IMR-90 (cell line): ENCODE results near the gene PCDHB10. TPM values are rescaled to one million over a fixed set of nuclear protein-coding genes. Genes with fewer than 3 reads are reported as not detected.

ENCODE experiments used
- polyA plus RNA-seq, 3 experiments: library from polyadenylated mRNA; depleted of rRNA; stranded (reverse); fragments of >200 nt; gene quantifications; 2 replicates each; pipeline ENCODE4 v1.2.3, GENCODE V29; 2012; ENCODE audit warnings: low replicate concordance in 1 of 3
- total RNA-seq: library from RNA; depleted of rRNA; stranded (reverse); fragments of >200 nt; gene quantifications from 2 replicates; pipeline ENCODE4 v1.2.3, GENCODE V29; 2012; rRNA removed

The PCDHB10 gene
- total and polyA plus RNA-seq, 2 of the 4 experiments (the other 2 are of a cell fraction) = 0.18 to 0.22 TPM

Other genes with a start within 250 kb of the PCDHB10 start
Only the 30 nearest of the 37 such genes appear.
- gene PCDHB1, start 141.0 kb upstream of the PCDHB10 start, total RNA-seq = not detected in 2 replicates
- not detected in 2 replicates for gene PCDHB1, start 141.0 kb upstream of the PCDHB10 start, polyA plus RNA-seq (2012; rRNA removed)
- gene PCDHB2, start 97.7 kb upstream of the PCDHB10 start, total RNA-seq = 0.36 and 0.56 TPM in 2 replicates
- gene PCDHB2, start 97.7 kb upstream of the PCDHB10 start, polyA plus RNA-seq (2012; rRNA removed) = 0.46 and 0.65 TPM in 2 replicates
- gene PCDHB3, start 91.9 kb upstream of the PCDHB10 start, total RNA-seq = under 0.01 and 0.18 TPM in 2 replicates
- 0.10 and 0.12 TPM in 2 replicates for gene PCDHB3, start 91.9 kb upstream of the PCDHB10 start, polyA plus RNA-seq (2012; rRNA removed)
- under 0.01 TPM in 1 of 2 replicates, not detected in the other for gene PCDHB4, start 70.5 kb upstream of the PCDHB10 start, total RNA-seq
- gene PCDHB4, start 70.5 kb upstream of the PCDHB10 start, polyA plus RNA-seq (2012; rRNA removed) = 0.03 and 0.06 TPM in 2 replicates
- 0.18 and 0.28 TPM in 2 replicates for gene PCDHB5, start 57.1 kb upstream of the PCDHB10 start, total RNA-seq
- 0.32 TPM in 2 replicates for gene PCDHB5, start 57.1 kb upstream of the PCDHB10 start, polyA plus RNA-seq (2012; rRNA removed)
- under 0.01 TPM in 1 of 2 replicates, not detected in the other for gene PCDHB6, start 42.3 kb upstream of the PCDHB10 start, total RNA-seq
- gene PCDHB6, start 42.3 kb upstream of the PCDHB10 start, polyA plus RNA-seq (2012; rRNA removed) = 0.07 and 0.11 TPM in 2 replicates
- gene PCDHB7, start 19.7 kb upstream of the PCDHB10 start, total RNA-seq = 0.18 and 0.28 TPM in 2 replicates
- 0.27 and 0.38 TPM in 2 replicates for gene PCDHB7, start 19.7 kb upstream of the PCDHB10 start, polyA plus RNA-seq (2012; rRNA removed)
- 0.18 and 0.28 TPM in 2 replicates for gene PCDHB8, start 14.6 kb upstream of the PCDHB10 start, total RNA-seq
- gene PCDHB8, start 14.6 kb upstream of the PCDHB10 start, polyA plus RNA-seq (2012; rRNA removed) = 0.03 and 0.07 TPM in 2 replicates
- 0.18 and 0.56 TPM in 2 replicates for gene PCDHB16, start 10.0 kb upstream of the PCDHB10 start, total RNA-seq
- 0.36 and 0.93 TPM in 2 replicates for gene PCDHB16, start 10.0 kb upstream of the PCDHB10 start, polyA plus RNA-seq (2012; rRNA removed)
- under 0.01 and 0.18 TPM in 2 replicates for gene PCDHB9, start 5.2 kb upstream of the PCDHB10 start, total RNA-seq
- 0.10 and 0.24 TPM in 2 replicates for gene PCDHB9, start 5.2 kb upstream of the PCDHB10 start, polyA plus RNA-seq (2012; rRNA removed)
- gene PCDHB11, start 7.3 kb downstream of the PCDHB10 start, total RNA-seq = under 0.01 TPM in 2 replicates
- gene PCDHB11, start 7.3 kb downstream of the PCDHB10 start, polyA plus RNA-seq (2012; rRNA removed) = 0.05 TPM in 1 of 2 replicates, not detected in the other
- under 0.01 and 0.18 TPM in 2 replicates for gene PCDHB12, start 16.4 kb downstream of the PCDHB10 start, total RNA-seq
- 0.09 and 0.13 TPM in 2 replicates for gene PCDHB12, start 16.4 kb downstream of the PCDHB10 start, polyA plus RNA-seq (2012; rRNA removed)
- 0.18 and 0.28 TPM in 2 replicates for gene PCDHB13, start 21.6 kb downstream of the PCDHB10 start, total RNA-seq
- 0.26 and 0.27 TPM in 2 replicates for gene PCDHB13, start 21.6 kb downstream of the PCDHB10 start, polyA plus RNA-seq (2012; rRNA removed)
- gene PCDHB14, start 31.0 kb downstream of the PCDHB10 start, total RNA-seq = 0.18 and 0.28 TPM in 2 replicates
- gene PCDHB14, start 31.0 kb downstream of the PCDHB10 start, polyA plus RNA-seq (2012; rRNA removed) = 0.36 and 0.39 TPM in 2 replicates
- 0.18 and 0.28 TPM in 2 replicates for gene PCDHB15, start 53.0 kb downstream of the PCDHB10 start, total RNA-seq
- gene PCDHB15, start 53.0 kb downstream of the PCDHB10 start, polyA plus RNA-seq (2012; rRNA removed) = 0.14 and 0.17 TPM in 2 replicates
- gene SLC25A2, start 111.7 kb downstream of the PCDHB10 start, total RNA-seq = 0.28 TPM in 1 of 2 replicates, not detected in the other
- gene SLC25A2, start 111.7 kb downstream of the PCDHB10 start, polyA plus RNA-seq (2012; rRNA removed) = not detected in 2 replicates
- gene TAF7, start 128.4 kb downstream of the PCDHB10 start, total RNA-seq = 51.8 and 100 TPM in 2 replicates
- 38.4 and 45.7 TPM in 2 replicates for gene TAF7, start 128.4 kb downstream of the PCDHB10 start, polyA plus RNA-seq (2012; rRNA removed)
- gene PCDHGA1, start 138.2 kb downstream of the PCDHB10 start, total RNA-seq = 0.83 and 0.90 TPM in 2 replicates
- 0.86 and 0.92 TPM in 2 replicates for gene PCDHGA1, start 138.2 kb downstream of the PCDHB10 start, polyA plus RNA-seq (2012; rRNA removed)
- gene PCDHGA2, start 146.4 kb downstream of the PCDHB10 start, total RNA-seq = 3.3 and 3.4 TPM in 2 replicates
- gene PCDHGA2, start 146.4 kb downstream of the PCDHB10 start, polyA plus RNA-seq (2012; rRNA removed) = 3.6 and 4.0 TPM in 2 replicates
- gene PCDHGA3, start 151.5 kb downstream of the PCDHB10 start, total RNA-seq = 1.4 and 1.7 TPM in 2 replicates
- gene PCDHGA3, start 151.5 kb downstream of the PCDHB10 start, polyA plus RNA-seq (2012; rRNA removed) = 1.6 and 1.8 TPM in 2 replicates
- gene PCDHGB1, start 157.7 kb downstream of the PCDHB10 start, total RNA-seq = 3.3 and 3.6 TPM in 2 replicates
- 1.9 TPM in 2 replicates for gene PCDHGB1, start 157.7 kb downstream of the PCDHB10 start, polyA plus RNA-seq (2012; rRNA removed)
- gene PCDHGA4, start 162.7 kb downstream of the PCDHB10 start, total RNA-seq = 5.0 and 5.4 TPM in 2 replicates
- 3.0 and 3.5 TPM in 2 replicates for gene PCDHGA4, start 162.7 kb downstream of the PCDHB10 start, polyA plus RNA-seq (2012; rRNA removed)
- 2.8 and 3.0 TPM in 2 replicates for gene PCDHGB2, start 167.6 kb downstream of the PCDHB10 start, total RNA-seq
- gene PCDHGB2, start 167.6 kb downstream of the PCDHB10 start, polyA plus RNA-seq (2012; rRNA removed) = 2.4 and 2.6 TPM in 2 replicates
- 1.7 and 2.0 TPM in 2 replicates for gene PCDHGA5, start 171.8 kb downstream of the PCDHB10 start, total RNA-seq
- gene PCDHGA5, start 171.8 kb downstream of the PCDHB10 start, polyA plus RNA-seq (2012; rRNA removed) = 1.3 and 1.4 TPM in 2 replicates
- gene PCDHGB3, start 177.9 kb downstream of the PCDHB10 start, total RNA-seq = 5.9 and 6.7 TPM in 2 replicates
- 3.3 and 3.4 TPM in 2 replicates for gene PCDHGB3, start 177.9 kb downstream of the PCDHB10 start, polyA plus RNA-seq (2012; rRNA removed)
- gene PCDHGA6, start 181.5 kb downstream of the PCDHB10 start, total RNA-seq = 4.1 and 4.2 TPM in 2 replicates
- 4.7 TPM in 2 replicates for gene PCDHGA6, start 181.5 kb downstream of the PCDHB10 start, polyA plus RNA-seq (2012; rRNA removed)
- 3.3 and 3.4 TPM in 2 replicates for gene PCDHGA7, start 190.4 kb downstream of the PCDHB10 start, total RNA-seq
- gene PCDHGA7, start 190.4 kb downstream of the PCDHB10 start, polyA plus RNA-seq (2012; rRNA removed) = 3.1 and 3.2 TPM in 2 replicates
- 16.4 and 17.6 TPM in 2 replicates for gene PCDHGB4, start 195.3 kb downstream of the PCDHB10 start, total RNA-seq
- gene PCDHGB4, start 195.3 kb downstream of the PCDHB10 start, polyA plus RNA-seq (2012; rRNA removed) = 10.0 TPM in 2 replicates
- 2.0 and 2.2 TPM in 2 replicates for gene PCDHGA8, start 200.3 kb downstream of the PCDHB10 start, total RNA-seq
- gene PCDHGA8, start 200.3 kb downstream of the PCDHB10 start, polyA plus RNA-seq (2012; rRNA removed) = 0.87 and 0.89 TPM in 2 replicates
- gene PCDHGB5, start 205.6 kb downstream of the PCDHB10 start, total RNA-seq = 17.2 and 17.5 TPM in 2 replicates
- gene PCDHGB5, start 205.6 kb downstream of the PCDHB10 start, polyA plus RNA-seq (2012; rRNA removed) = 20.0 and 21.1 TPM in 2 replicates